HepG2 (cell line): ENCODE results near the gene CLPSL2. TPM values are rescaled to one million over a fixed set of nuclear protein-coding genes. Genes with fewer than 3 reads are reported as not detected.

Experiments
- ATAC-seq: fragments of 200-7000 bp; cut with Tn5 transposase; 3 replicates; pipeline ENCODE4 v1.9.1; 2020; ENCODE audit warnings: mild to moderate bottlenecking, moderate library complexity
- BruUV-seq: library from RNA; stranded (reverse); fragments of 400-500 nt; replicated peaks from 2 replicates; lab custom pipeline; 2021; lab: Mats Ljungman, UMichigan
- CTCF ChIA-PET: fragments of 300-600 bp; formaldehyde crosslinking; extraction: SDS; loops from one replicate; lab custom pipeline; 2021; ENCODE audit warnings: low total read pairs, inconsistent platforms, low intra/inter-chr PET ratio; lab: Yijun Ruan, JAX
- POLR2A ChIA-PET: fragments of 350-600 bp; sonication (Branson Sonifier 250); formaldehyde crosslinking; loops from one replicate; lab custom pipeline; 2020; ENCODE audit warnings: antibody characterized with exemption, inconsistent platforms; lab: Yijun Ruan, JAX
- DNase-seq: peaks from one replicate; pipeline ENCODE4 v3.0.0-alpha.2; 2015; ENCODE audit warnings: low spot score
- FAIRE-seq: peaks from 3 replicates; lab custom pipeline; 2011; peaks lifted over from hg19 to GRCh38; lab: Jason Lieb, UNC
- H2AFZ ChIP-seq: one replicate; pipeline ENCODE4 v1.6.1; 2011; ENCODE audit warnings: low read length, inconsistent platforms
- H3K27ac ChIP-seq: fragments of 300-600 bp; 3 replicates; pipeline ENCODE4 v1.8.0; 2011; ENCODE audit warnings: mixed run types, mild to moderate bottlenecking, mixed read lengths, low read length, inconsistent platforms; ENCODE audit not compliant: insufficient read depth; ENCODE audit errors: extremely low read length
- H3K27me3 ChIP-seq, 2 experiments: fragments of 200-600 bp in 1 of 2; 2 replicates in 1 of 2; 3 replicates in 1 of 2; pipeline versions ENCODE4 v1.6.0 to v1.8.0; 2011; ENCODE audit warnings: low read length in 2 of 2, mild to moderate bottlenecking in 2 of 2, moderate library complexity in 2 of 2, inconsistent platforms in 1 of 2; ENCODE audit not compliant: insufficient read depth in 2 of 2, control insufficient read depth in 1 of 2
- H3K36me3 ChIP-seq, 2 experiments: fragments of 200-600 bp in 1 of 2; replicated peaks in 1 of 2; 2 replicates in 1 of 2; 3 replicates in 1 of 2; pipeline versions ENCODE4 v1.5.1 to v1.8.0; 2011; ENCODE audit warnings: low read length in 2 of 2, inconsistent platforms in 1 of 2; ENCODE audit not compliant: insufficient read depth in 2 of 2, control insufficient read depth in 1 of 2
- H3K4me1 ChIP-seq: 2 replicates; pipeline ENCODE4 v1.5.1; 2012; ENCODE audit warnings: low read length, inconsistent platforms; ENCODE audit not compliant: insufficient read depth
- H3K4me2 ChIP-seq: 2 replicates; pipeline ENCODE4 v1.6.0; 2011; ENCODE audit warnings: low read depth, low read length, inconsistent platforms
- H3K4me3 ChIP-seq, 3 experiments: fragments of 200-600 bp in 1 of 3; sonication (generic), shearing (Covaris generic) in 1 of 3; replicated peaks in 1 of 3; 2 replicates each; pipeline ENCODE4 v1.5.1; 2011 to 2016; ENCODE audit warnings: low read length in 3 of 3, inconsistent platforms in 2 of 3, low read depth in 2 of 3, mild to moderate bottlenecking in 2 of 3, control low read depth in 1 of 3, mixed read lengths in 1 of 3; ENCODE audit not compliant: insufficient read depth in 1 of 3
- H3K79me2 ChIP-seq: one replicate; pipeline ENCODE4 v1.6.1; 2011; ENCODE audit warnings: low read length, inconsistent platforms; ENCODE audit not compliant: insufficient read depth
- H3K9ac ChIP-seq: 2 replicates; pipeline ENCODE4 v1.6.0; 2011; ENCODE audit warnings: mild to moderate bottlenecking, low read depth, low read length, inconsistent platforms; ENCODE audit not compliant: insufficient read depth
- H3K9me3 ChIP-seq: 2 replicates; pipeline ENCODE4 v1.5.1; 2012; ENCODE audit warnings: mild to moderate bottlenecking, low read length
- H4K20me1 ChIP-seq: 2 replicates; pipeline ENCODE4 v1.6.0; 2011; ENCODE audit warnings: inconsistent platforms, mild to moderate bottlenecking, low read length, moderate library complexity; ENCODE audit not compliant: insufficient read depth
- RFXANK ChIP-seq: IDR thresholded peaks from 2 replicates; pipeline ENCODE4 v1.6.1; 2016
- SRSF1 ChIP-seq: fragments of 200-400 bp; formaldehyde crosslinking; optimal IDR thresholded peaks from 2 replicates; pipeline ENCODE3; 2017; ENCODE audit warnings: mild to moderate bottlenecking, low read depth, low read length, moderate library complexity
- ZNF670 ChIP-seq: sonication (generic); formaldehyde crosslinking; IDR thresholded peaks from 2 replicates; pipeline ENCODE4 v1.8.0; 2022; ENCODE audit warnings: mild to moderate bottlenecking, missing genetic modification reagents, borderline replicate concordance
- WGBS: methylation state at CpG from one replicate; pipeline ENCODE4 v1.1.6; 2017; ENCODE audit warnings: low lambda C conversion rate; 5-methylcytosine and 5-hydroxymethylcytosine counted together
- in situ Hi-C: cut with HindIII; loops from 2 replicates; pipeline ENCODE4 v1.10.0; 2017; ENCODE audit warnings: low pct_unique_long_range_greater_than_20kb; ENCODE audit not compliant: extremely low pct_ligation_motif_present
- intact Hi-C: fragments of 100-400 bp; cut with micrococcal nuclease; formaldehyde crosslinking; loops from one replicate; pipeline ENCODE4 v1.10.0; 2022; ENCODE audit not compliant: unreplicated experiment
- polyA plus RNA-seq, 8 experiments: library from polyadenylated mRNA; depleted of rRNA in 3 of 8; stranded (reverse) in 7 of 8; unstranded in 1 of 8; fragments of >200 nt; fragmentation: Illumina TruSeq in 4 of 8; extraction: Trizol in 4 of 8; gene quantifications; 2 replicates each; pipeline versions ENCODE4 v1.2.1 to v1.2.3, GENCODE V29; 2011 to 2016; ENCODE audit warnings: low read depth in 4 of 8, missing spikeins in 1 of 8, mixed read lengths in 1 of 8; ENCODE audit not compliant: insufficient read depth in 1 of 8
- total RNA-seq, 5 experiments: library from RNA; depleted of rRNA; stranded (reverse); fragments of >200 nt; fragmentation: Illumina TruSeq; extraction: Trizol; gene quantifications; 2 replicates each; pipeline ENCODE4 v1.2.3, GENCODE V29; 2016; ENCODE audit warnings: low read depth in 1 of 5
- TF ChIP-seq, protein P1 (sequence below): sonication (generic); formaldehyde crosslinking; IDR thresholded peaks from 2 replicates; pipeline ENCODE4 v1.4.0; 2020; ENCODE audit warnings: missing genetic modification reagents, borderline replicate concordance
- TF ChIP-seq, protein P2 (sequence below): sonication (generic); formaldehyde crosslinking; IDR thresholded peaks from 2 replicates; pipeline ENCODE4 v1.4.0; 2020; ENCODE audit warnings: missing genetic modification reagents, borderline replicate concordance
- TF ChIP-seq, protein P3 (sequence below): sonication (generic); formaldehyde crosslinking; conservative IDR thresholded peaks from 2 replicates; pipeline ENCODE4 v1.8.0; 2022; ENCODE audit warnings: missing genetic modification reagents

CLPSL2 gene
- total and polyA plus RNA-seq, 2 of the 13 experiments (the other 11 are each of a cell fraction or from before 2014, with no cell fraction given): not detected

DNA sequence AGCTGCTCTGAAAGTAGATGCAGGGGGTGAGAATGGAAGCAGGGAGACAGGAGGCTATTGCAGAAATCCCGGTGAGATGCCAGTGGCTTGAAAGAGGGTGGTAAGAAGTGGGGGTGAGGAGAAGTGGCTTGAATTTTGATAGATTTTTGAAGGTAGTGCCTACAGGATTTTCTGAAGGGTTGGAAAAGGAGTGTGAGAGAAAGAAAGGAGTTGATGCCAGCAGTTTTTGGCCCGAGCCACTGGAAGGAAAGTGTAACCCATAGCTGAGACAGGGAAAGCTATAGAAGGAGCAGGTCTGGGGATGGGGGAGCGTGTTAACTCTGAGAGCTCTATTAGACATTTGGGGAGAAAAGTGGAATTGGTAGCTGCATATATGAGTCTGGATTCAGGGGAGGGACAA lies 29.9 kb upstream of the CLPSL2 start:
- no peak for FAIRE-seq
- H3K9ac ChIP-seq: no peak overlapping the region
- no peak overlapping the region for H3K27ac ChIP-seq
- ATAC-seq: no peak
- CTCF ChIA-PET: no interaction called here
- BruUV-seq: no TSS peak
- no peak overlapping the region for H3K4me2 ChIP-seq
- 0 out of 2 replicates have a peak, but pooled peaks cover 4% of the 10 kb centered on the region for H3K9me3 ChIP-seq
- no peak overlapping the region for H3K4me3 ChIP-seq
- peaks cover 5 to 10% of the 10 kb centered on the region in 2 experiments; a peak in 4 of 5 replicates for H3K27me3 ChIP-seq
- H2AFZ ChIP-seq: no peak overlapping the region
- peaks cover 27% of the 10 kb centered on the region for H3K4me1 ChIP-seq
- in situ Hi-C loops (no loop called here), intact Hi-C loops (no loop called here)
- H4K20me1 ChIP-seq: no peaks in the 10 kb centered on the region
- 45% methylated on average over 3 of the region's 3 CpGs for WGBS
- no peak for DNase-seq
- no peak for TF ChIP-seq RFXANK (CRISPR knock-in tag)
- TF ChIP-seq, protein P1, sequence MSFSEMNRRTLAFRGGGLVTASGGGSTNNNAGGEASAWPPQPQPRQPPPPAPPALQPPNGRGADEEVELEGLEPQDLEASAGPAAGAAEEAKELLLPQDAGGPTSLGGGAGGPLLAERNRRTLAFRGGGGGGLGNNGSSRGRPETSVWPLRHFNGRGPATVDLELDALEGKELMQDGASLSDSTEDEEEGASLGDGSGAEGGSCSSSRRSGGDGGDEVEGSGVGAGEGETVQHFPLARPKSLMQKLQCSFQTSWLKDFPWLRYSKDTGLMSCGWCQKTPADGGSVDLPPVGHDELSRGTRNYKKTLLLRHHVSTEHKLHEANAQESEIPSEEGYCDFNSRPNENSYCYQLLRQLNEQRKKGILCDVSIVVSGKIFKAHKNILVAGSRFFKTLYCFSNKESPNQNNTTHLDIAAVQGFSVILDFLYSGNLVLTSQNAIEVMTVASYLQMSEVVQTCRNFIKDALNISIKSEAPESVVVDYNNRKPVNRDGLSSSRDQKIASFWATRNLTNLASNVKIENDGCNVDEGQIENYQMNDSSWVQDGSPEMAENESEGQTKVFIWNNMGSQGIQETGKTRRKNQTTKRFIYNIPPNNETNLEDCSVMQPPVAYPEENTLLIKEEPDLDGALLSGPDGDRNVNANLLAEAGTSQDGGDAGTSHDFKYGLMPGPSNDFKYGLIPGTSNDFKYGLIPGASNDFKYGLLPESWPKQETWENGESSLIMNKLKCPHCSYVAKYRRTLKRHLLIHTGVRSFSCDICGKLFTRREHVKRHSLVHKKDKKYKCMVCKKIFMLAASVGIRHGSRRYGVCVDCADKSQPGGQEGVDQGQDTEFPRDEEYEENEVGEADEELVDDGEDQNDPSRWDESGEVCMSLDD (CRISPR knock-in tag): no peak
- no peaks in the 10 kb centered on the region for H3K36me3 ChIP-seq
- POLR2A ChIA-PET: interaction anchor here (0.6 kb wide), 1 partner anchor 58 kb away, joined by 3 read pairs; no protein-coding TSS in a partner anchor
- H3K79me2 ChIP-seq: no peaks in the 10 kb centered on the region

DNA sequence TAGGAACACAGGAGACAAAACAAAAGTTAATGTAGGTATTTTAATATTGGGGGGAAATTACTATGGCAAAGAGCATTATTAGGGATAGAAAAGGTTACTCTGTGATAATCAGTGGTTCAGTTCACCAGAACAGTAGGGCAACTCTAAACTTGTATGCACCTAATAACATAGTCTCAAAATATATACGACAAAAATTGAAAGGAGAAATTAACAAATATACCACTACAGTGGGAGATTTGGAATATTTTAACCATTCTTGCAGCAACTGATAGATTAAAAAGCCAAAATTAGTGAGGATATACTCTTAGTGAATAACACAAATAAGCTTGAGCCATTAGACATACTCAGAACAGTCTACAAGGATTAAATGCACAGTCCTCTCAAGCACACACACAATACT lies 28.5 kb upstream of the CLPSL2 start:
- CTCF ChIA-PET: no interaction called here
- Histone ChIP-seq H3K27me3 (peaks cover 5 to 19% of the 10 kb centered on the region in 2 experiments; a peak in 4 of 5 replicates), H4K20me1 (no peaks in the 10 kb centered on the region), H3K9me3 (0 out of 2 replicates have a peak, but pooled peaks cover 4% of the 10 kb centered on the region), H3K4me2 (no peak overlapping the region), H3K79me2 (no peaks in the 10 kb centered on the region), H2AFZ (no peak overlapping the region), H3K27ac (no peak overlapping the region), H3K4me1 (peaks cover 14% of the 10 kb centered on the region), H3K4me3 (no peak overlapping the region), H3K36me3 (no peaks in the 10 kb centered on the region), H3K9ac (no peak overlapping the region)
- POLR2A ChIA-PET: no interaction called here
- no peak for FAIRE-seq
- DNase-seq: no peak
- ATAC-seq: no peak
- in situ Hi-C loops (no loop called here), intact Hi-C loops (no loop called here)
- 91% methylated on average over 1 of the region's 1 CpG for WGBS
- BruUV-seq: no TSS peak
- TF ChIP-seq SRSF1: no peak
- TF ChIP-seq, protein P2, sequence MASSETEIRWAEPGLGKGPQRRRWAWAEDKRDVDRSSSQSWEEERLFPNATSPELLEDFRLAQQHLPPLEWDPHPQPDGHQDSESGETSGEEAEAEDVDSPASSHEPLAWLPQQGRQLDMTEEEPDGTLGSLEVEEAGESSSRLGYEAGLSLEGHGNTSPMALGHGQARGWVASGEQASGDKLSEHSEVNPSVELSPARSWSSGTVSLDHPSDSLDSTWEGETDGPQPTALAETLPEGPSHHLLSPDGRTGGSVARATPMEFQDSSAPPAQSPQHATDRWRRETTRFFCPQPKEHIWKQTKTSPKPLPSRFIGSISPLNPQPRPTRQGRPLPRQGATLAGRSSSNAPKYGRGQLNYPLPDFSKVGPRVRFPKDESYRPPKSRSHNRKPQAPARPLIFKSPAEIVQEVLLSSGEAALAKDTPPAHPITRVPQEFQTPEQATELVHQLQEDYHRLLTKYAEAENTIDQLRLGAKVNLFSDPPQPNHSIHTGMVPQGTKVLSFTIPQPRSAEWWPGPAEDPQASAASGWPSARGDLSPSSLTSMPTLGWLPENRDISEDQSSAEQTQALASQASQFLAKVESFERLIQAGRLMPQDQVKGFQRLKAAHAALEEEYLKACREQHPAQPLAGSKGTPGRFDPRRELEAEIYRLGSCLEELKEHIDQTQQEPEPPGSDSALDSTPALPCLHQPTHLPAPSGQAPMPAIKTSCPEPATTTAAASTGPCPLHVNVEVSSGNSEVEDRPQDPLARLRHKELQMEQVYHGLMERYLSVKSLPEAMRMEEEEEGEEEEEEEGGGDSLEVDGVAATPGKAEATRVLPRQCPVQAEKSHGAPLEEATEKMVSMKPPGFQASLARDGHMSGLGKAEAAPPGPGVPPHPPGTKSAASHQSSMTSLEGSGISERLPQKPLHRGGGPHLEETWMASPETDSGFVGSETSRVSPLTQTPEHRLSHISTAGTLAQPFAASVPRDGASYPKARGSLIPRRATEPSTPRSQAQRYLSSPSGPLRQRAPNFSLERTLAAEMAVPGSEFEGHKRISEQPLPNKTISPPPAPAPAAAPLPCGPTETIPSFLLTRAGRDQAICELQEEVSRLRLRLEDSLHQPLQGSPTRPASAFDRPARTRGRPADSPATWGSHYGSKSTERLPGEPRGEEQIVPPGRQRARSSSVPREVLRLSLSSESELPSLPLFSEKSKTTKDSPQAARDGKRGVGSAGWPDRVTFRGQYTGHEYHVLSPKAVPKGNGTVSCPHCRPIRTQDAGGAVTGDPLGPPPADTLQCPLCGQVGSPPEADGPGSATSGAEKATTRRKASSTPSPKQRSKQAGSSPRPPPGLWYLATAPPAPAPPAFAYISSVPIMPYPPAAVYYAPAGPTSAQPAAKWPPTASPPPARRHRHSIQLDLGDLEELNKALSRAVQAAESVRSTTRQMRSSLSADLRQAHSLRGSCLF (CRISPR knock-in tag): no peak
- TF ChIP-seq, protein P3, sequence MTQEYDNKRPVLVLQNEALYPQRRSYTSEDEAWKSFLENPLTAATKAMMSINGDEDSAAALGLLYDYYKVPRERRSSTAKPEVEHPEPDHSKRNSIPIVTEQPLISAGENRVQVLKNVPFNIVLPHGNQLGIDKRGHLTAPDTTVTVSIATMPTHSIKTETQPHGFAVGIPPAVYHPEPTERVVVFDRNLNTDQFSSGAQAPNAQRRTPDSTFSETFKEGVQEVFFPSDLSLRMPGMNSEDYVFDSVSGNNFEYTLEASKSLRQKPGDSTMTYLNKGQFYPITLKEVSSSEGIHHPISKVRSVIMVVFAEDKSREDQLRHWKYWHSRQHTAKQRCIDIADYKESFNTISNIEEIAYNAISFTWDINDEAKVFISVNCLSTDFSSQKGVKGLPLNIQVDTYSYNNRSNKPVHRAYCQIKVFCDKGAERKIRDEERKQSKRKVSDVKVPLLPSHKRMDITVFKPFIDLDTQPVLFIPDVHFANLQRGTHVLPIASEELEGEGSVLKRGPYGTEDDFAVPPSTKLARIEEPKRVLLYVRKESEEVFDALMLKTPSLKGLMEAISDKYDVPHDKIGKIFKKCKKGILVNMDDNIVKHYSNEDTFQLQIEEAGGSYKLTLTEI (CRISPR knock-in tag): no peak
- no peak for TF ChIP-seq ZNF670 (CRISPR knock-in tag)
